Endothelial cell (in vitro differentiated cells): ENCODE results near the gene JAML. TPM values are rescaled to one million over a fixed set of nuclear protein-coding genes. Genes with fewer than 3 reads are reported as not detected.

Source experiments
- DNase-seq: peaks from one replicate; pipeline ENCODE4 v3.0.0; 2021; ENCODE audit warnings: low spot score
- H3K27ac Mint-ChIP-seq: one replicate; pipeline ENCODE4 v1.8.0; 2021; ENCODE audit warnings: mixed read lengths, inconsistent platforms; ENCODE audit not compliant: unreplicated experiment
- H3K27me3 Mint-ChIP-seq: one replicate; pipeline ENCODE4 v1.8.0; 2021; ENCODE audit warnings: mild to moderate bottlenecking, moderate library complexity, mixed read lengths, inconsistent platforms; ENCODE audit not compliant: unreplicated experiment
- H3K36me3 Mint-ChIP-seq: one replicate; pipeline ENCODE4 v1.8.0; 2021; ENCODE audit warnings: mild to moderate bottlenecking, low read depth, mixed read lengths, inconsistent platforms; ENCODE audit not compliant: unreplicated experiment
- H3K4me1 Mint-ChIP-seq: one replicate; pipeline ENCODE4 v1.8.0; 2021; ENCODE audit warnings: mild to moderate bottlenecking, mixed read lengths, inconsistent platforms; ENCODE audit not compliant: unreplicated experiment
- H3K4me3 Mint-ChIP-seq: one replicate; pipeline ENCODE4 v1.8.0; 2021; ENCODE audit warnings: mild to moderate bottlenecking, mixed read lengths, inconsistent platforms; ENCODE audit not compliant: unreplicated experiment
- H3K9me3 Mint-ChIP-seq: one replicate; pipeline ENCODE4 v1.8.0; 2021; ENCODE audit warnings: mixed read lengths, inconsistent platforms; ENCODE audit not compliant: unreplicated experiment
- total RNA-seq: library from RNA; stranded (reverse); fragmentation: NEBNext Ultra II Directional; extraction: Animal tissue kit (Norgen Biotek cat#: 25700); gene quantifications from one replicate; pipeline ENCODE4 v1.2.1, GENCODE V29; 2021; ENCODE audit not compliant: unreplicated experiment
- TF ChIP-seq, protein P1 (sequence below): fragments of 200-600 bp; sonication (generic); IDR thresholded peaks from one replicate; pipeline ENCODE4 v1.5.0; 2021; ENCODE audit warnings: antibody characterized with exemption; ENCODE audit not compliant: unreplicated experiment

JAML gene
- total RNA-seq, 1 donor from 2014 or later, result 0.31 TPM

GRCh38 chr11:118147502-118147901 is 77.3 kb downstream of the JAML start:
- TF ChIP-seq, protein P1, sequence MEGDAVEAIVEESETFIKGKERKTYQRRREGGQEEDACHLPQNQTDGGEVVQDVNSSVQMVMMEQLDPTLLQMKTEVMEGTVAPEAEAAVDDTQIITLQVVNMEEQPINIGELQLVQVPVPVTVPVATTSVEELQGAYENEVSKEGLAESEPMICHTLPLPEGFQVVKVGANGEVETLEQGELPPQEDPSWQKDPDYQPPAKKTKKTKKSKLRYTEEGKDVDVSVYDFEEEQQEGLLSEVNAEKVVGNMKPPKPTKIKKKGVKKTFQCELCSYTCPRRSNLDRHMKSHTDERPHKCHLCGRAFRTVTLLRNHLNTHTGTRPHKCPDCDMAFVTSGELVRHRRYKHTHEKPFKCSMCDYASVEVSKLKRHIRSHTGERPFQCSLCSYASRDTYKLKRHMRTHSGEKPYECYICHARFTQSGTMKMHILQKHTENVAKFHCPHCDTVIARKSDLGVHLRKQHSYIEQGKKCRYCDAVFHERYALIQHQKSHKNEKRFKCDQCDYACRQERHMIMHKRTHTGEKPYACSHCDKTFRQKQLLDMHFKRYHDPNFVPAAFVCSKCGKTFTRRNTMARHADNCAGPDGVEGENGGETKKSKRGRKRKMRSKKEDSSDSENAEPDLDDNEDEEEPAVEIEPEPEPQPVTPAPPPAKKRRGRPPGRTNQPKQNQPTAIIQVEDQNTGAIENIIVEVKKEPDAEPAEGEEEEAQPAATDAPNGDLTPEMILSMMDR, result no peak
- H3K4me1 Mint-ChIP-seq, result peaks cover 17% of the 10 kb centered on the region
- peaks cover 11% of the 10 kb centered on the region for H3K27me3 Mint-ChIP-seq
- no peaks in the 10 kb centered on the region for H3K9me3 Mint-ChIP-seq
- H3K27ac Mint-ChIP-seq, result peak overlapping the region; percentile 26
- no peaks in the 10 kb centered on the region for H3K36me3 Mint-ChIP-seq
- peak overlapping the region; percentile 27 for H3K4me3 Mint-ChIP-seq
- DNase-seq, result no peak

DNA sequence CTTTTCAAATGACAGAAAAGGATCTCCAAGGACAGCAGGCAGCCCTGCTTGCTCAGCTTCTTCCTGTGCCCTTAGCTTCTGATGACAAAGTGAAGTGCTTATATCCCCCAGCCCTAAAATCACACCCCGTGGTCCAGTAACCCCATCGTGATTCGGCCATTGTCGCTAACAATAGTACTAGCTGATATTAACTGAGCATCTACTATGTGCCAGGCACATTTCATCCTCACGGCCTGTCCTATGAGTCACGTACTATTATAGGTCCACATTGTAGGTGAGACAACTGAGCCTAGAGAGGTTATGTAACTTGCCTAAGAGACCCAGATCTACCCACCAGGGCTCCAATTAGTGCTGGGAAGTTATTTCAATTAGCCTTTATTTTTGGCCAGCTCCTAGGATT is 78.3 kb downstream of the JAML start:
- TF ChIP-seq, protein P1, result no peak
- peaks cover 11% of the 10 kb centered on the region for H3K27me3 Mint-ChIP-seq
- H3K4me3 Mint-ChIP-seq, result peak overlapping the region; percentile 87
- H3K27ac Mint-ChIP-seq, result no peak overlapping the region
- no peak for DNase-seq
- no peaks in the 10 kb centered on the region for H3K9me3 Mint-ChIP-seq
- peaks cover 17% of the 10 kb centered on the region for H3K4me1 Mint-ChIP-seq
- H3K36me3 Mint-ChIP-seq, result no peaks in the 10 kb centered on the region

- TF ChIP-seq, protein P1, result peak; percentile 97
- peak; percentile 89 for DNase-seq
- no peaks in the 10 kb centered on the region for H3K36me3 Mint-ChIP-seq
- peaks cover 7% of the 10 kb centered on the region for H3K27me3 Mint-ChIP-seq
- H3K9me3 Mint-ChIP-seq, result no peaks in the 10 kb centered on the region
- H3K4me3 Mint-ChIP-seq, result peak overlapping the region; percentile 87
- peaks cover 17% of the 10 kb centered on the region for H3K4me1 Mint-ChIP-seq
- no peak overlapping the region for H3K27ac Mint-ChIP-seq
Measured at GRCh38 chr11:118145285-118146227, 79.3 kb downstream of the JAML start.

DNA sequence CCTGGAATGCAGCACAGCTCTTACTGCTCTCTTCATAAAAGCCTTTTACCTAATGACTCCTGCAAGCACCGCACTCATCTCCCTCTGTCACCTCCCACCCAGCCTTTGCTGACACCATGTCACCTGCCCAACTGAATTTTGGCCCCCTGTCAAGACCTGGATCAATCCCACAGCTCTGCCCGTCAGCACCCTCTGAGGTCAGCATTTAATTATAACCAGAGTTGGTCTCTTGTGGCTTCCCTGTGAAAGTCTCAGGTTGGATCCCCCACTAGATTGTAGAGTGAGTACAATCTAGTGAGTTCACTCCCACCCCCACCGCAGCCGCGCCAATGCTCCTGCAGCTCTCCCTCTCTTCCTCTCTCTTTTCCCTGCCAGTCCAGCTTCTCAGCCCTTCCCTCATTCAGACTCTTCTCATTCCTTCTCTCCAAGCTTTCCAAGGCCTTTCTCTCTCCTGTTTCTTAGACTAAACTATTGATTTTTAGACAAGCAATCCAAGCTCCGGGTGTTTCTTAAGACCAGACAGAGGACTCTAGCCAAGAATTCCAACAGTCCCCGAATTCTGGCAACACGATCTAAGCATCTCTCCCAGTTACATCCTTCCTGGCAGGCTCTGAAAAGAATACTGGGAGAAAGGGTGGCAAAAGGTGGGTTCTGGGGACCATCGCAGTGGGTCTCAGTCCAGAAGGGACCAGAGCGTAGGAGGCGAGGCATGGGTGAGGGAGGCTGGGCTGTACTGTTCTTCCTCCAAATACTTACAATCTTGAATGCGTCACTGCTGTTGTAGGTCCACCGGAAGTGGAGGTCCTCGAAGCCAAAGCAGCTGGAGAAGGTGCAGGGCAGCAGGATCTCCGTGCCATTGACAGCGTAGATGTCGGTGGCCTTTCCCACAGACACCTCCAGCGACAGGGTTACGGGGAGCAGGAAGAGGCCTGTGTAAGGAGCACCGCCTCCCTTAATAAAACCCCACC is 80.2 kb downstream of the JAML start:
- Mint-ChIP-seq H3K9me3 (no peaks in the 10 kb centered on the region), H3K27ac (no peak overlapping the region), H3K36me3 (no peaks in the 10 kb centered on the region), H3K4me3 (no peak overlapping the region), H3K4me1 (peaks cover 17% of the 10 kb centered on the region), H3K27me3 (peaks cover 9% of the 10 kb centered on the region)
- TF ChIP-seq, protein P1, result no peak
- DNase-seq, result no peak

Other genes starting within 250 kb of the JAML start
- gene IL10RA, start 238.6 kb downstream of the JAML start, total RNA-seq, result 0.82 TPM
- gene TMPRSS4, start 147.9 kb downstream of the JAML start, total RNA-seq, result not detected
- gene SMIM35, start 138.0 kb downstream of the JAML start, total RNA-seq, result not detected
- 3.1 TPM for gene SCN4B, start 72.2 kb downstream of the JAML start, total RNA-seq
- gene SCN2B, start 48.4 kb downstream of the JAML start, total RNA-seq, result not detected
- gene MPZL3, start 27.4 kb upstream of the JAML start, total RNA-seq, result 10.7 TPM
- gene MPZL2, start 39.3 kb upstream of the JAML start, total RNA-seq, result 1.0 TPM
- not detected for gene CD3E, start 79.7 kb upstream of the JAML start, total RNA-seq
- gene CD3D, start 117.7 kb upstream of the JAML start, total RNA-seq, result not detected
- not detected for gene CD3G, start 119.3 kb upstream of the JAML start, total RNA-seq
- gene UBE4A, start 134.6 kb upstream of the JAML start, total RNA-seq, result 32.0 TPM
- gene ATP5MG, start 176.6 kb upstream of the JAML start, total RNA-seq, result 280 TPM
- 104 TPM for gene KMT2A, start 211.5 kb upstream of the JAML start, total RNA-seq